OCI-LY1 (cell line): Measurements from ENCODE around the gene KCNF1.

Experiments
- EZH2 ChIP-seq: fragments of 200-600 bp; sonication (generic), shearing (Covaris generic); IDR thresholded peaks from 2 replicates; pipeline ENCODE4 v1.8.0; 2017; ENCODE audit warnings: borderline replicate concordance, mixed run types, mild to moderate bottlenecking, antibody characterized with exemption, low read length, moderate library complexity, mixed read lengths
- TF ChIP-seq, protein P1 (sequence below): fragments of 200-600 bp; sonication (generic), shearing (Covaris generic); IDR thresholded peaks from 2 replicates; pipeline ENCODE4 v1.5.1; 2017; ENCODE audit warnings: mild to moderate bottlenecking, antibody characterized with exemption, low read length, moderate library complexity, mixed read lengths

DNA sequence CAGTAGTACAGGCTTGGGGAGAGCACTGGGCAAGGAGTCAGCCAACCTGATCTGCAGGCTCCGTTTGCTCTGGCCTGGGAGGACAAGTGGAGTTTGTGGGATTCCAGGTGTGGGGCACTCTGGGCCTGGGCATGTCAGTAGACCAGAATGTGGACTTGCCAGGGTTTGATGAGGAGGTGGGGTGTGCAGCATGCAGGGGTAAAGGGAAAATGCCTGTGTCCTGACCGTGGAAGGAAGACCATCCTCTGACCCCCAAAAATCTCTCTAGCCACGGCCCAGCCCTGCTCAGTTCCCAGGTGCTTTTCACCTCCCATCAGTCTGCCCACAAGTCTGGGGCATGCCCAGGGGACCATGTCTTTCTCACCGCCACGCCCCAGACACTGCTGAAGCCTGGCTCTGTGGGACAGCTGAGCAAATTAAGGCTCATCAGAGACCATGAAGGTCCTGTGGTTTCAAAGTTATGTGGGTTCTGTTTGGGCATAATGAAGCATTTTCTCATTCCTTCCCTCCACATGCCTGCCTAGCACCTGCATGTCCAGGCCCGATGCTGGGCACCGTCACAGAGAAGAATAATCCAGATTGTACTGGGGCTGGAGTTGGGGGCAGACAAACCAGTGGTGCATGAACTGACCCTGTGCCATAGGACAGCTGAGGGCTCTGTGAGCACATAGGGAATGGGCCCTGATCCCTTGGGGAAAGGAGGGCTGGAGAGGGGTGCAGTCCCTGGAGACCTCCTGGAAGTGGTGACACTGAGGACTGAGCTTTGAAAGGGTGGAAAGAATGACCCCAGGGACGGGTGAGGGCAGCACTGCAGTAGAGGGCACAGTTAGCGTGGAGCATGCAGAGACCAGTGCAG, 6.5 kb upstream of the KCNF1 start:
- TF ChIP-seq EZH2: no peak
- TF ChIP-seq, protein P1, sequence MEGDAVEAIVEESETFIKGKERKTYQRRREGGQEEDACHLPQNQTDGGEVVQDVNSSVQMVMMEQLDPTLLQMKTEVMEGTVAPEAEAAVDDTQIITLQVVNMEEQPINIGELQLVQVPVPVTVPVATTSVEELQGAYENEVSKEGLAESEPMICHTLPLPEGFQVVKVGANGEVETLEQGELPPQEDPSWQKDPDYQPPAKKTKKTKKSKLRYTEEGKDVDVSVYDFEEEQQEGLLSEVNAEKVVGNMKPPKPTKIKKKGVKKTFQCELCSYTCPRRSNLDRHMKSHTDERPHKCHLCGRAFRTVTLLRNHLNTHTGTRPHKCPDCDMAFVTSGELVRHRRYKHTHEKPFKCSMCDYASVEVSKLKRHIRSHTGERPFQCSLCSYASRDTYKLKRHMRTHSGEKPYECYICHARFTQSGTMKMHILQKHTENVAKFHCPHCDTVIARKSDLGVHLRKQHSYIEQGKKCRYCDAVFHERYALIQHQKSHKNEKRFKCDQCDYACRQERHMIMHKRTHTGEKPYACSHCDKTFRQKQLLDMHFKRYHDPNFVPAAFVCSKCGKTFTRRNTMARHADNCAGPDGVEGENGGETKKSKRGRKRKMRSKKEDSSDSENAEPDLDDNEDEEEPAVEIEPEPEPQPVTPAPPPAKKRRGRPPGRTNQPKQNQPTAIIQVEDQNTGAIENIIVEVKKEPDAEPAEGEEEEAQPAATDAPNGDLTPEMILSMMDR: no peak
